ENCODE results near the gene TOMM22.

- TF ChIP-seq, protein P1, sequence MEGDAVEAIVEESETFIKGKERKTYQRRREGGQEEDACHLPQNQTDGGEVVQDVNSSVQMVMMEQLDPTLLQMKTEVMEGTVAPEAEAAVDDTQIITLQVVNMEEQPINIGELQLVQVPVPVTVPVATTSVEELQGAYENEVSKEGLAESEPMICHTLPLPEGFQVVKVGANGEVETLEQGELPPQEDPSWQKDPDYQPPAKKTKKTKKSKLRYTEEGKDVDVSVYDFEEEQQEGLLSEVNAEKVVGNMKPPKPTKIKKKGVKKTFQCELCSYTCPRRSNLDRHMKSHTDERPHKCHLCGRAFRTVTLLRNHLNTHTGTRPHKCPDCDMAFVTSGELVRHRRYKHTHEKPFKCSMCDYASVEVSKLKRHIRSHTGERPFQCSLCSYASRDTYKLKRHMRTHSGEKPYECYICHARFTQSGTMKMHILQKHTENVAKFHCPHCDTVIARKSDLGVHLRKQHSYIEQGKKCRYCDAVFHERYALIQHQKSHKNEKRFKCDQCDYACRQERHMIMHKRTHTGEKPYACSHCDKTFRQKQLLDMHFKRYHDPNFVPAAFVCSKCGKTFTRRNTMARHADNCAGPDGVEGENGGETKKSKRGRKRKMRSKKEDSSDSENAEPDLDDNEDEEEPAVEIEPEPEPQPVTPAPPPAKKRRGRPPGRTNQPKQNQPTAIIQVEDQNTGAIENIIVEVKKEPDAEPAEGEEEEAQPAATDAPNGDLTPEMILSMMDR (IDR thresholded peaks at IDR 0.05) = no peak
- no peak for TF ChIP-seq POLR2A (IDR thresholded peaks at IDR 0.05)
These were observed 3.1 kb downstream of the TOMM22 start for GRCh38 chr22:38684895-38685294.

Measured in sigmoid colon (tissue), 3 donors.